A549 treated with ZK216348 at 1 μM for 4 hours (cell line): ENCODE data around the gene RAB30. TPM values are rescaled to one million over a fixed set of nuclear protein-coding genes. Genes with fewer than 3 reads are reported as not detected.

Source experiments
- total RNA-seq: library from RNA; stranded (reverse); fragments of 200-300 nt; extraction: Qiagen RNA extraction; gene quantifications from 5 replicates; pipeline ENCODE4 v1.2.3, GENCODE V29; 2022; ENCODE audit warnings: low read depth

Gene RAB30, protein sequence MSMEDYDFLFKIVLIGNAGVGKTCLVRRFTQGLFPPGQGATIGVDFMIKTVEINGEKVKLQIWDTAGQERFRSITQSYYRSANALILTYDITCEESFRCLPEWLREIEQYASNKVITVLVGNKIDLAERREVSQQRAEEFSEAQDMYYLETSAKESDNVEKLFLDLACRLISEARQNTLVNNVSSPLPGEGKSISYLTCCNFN
- total RNA-seq: 5.1 to 8.9 TPM (median 6.9 TPM) in 5 replicates

DNA sequence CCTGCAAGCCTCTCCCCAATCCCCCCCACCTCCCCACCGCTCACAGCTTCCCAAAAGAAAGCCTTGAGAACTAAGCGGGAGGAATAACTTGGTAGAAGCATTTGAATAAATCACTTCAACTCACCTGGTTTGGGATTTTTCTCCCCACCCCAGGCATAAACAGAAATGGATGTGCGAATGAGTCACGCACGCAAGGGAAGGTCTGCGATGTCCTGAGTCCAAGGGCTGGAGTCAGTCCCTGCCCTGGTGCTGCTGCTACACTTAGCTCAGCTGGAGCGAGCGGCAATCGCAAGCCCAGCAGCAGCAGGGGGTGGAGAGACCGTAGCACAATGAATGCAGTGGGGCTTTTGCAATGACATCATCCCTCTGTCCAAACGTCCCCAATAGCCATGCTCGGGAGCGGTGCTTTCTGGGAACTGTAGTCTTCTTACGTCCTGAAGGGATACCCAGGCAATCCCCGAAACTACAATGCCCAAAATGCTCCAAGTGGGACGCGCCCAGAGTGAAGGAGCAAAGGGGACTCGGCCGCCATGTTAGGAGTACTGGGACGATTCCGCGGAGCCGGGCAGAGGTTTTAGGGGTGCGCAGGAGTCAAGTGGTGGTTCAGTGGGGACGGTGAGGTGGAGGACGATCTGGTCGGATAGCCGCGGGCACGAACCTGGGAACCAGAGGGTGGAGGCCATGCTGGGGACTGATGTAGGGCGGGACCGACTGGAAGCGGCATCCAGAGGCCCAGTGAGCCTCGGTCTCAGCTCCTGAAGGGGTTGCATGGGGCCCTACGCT is at the start of gene RAB30:
TSS of gene RAB30 (minus strand) at position 331 of the 783 bp plus-strand sequence. CDS start 74,581 bp downstream, outside the sequence.

Other genes starting within 250 kb of the RAB30 start
- 40.9 to 54.7 TPM (median 49.5 TPM) in 5 replicates for gene PRCP, start 171.5 kb downstream of the RAB30 start, total RNA-seq
- gene DDIAS, start 170.2 kb downstream of the RAB30 start, total RNA-seq: 13.1 to 18.1 TPM (median 14.7 TPM) in 5 replicates
- gene PCF11, start 85.2 kb upstream of the RAB30 start, total RNA-seq: 22.3 to 29.8 TPM (median 26.5 TPM) in 5 replicates
- gene ANKRD42, start 121.8 kb upstream of the RAB30 start, total RNA-seq: 6.1 to 11.1 TPM (median 9.2 TPM) in 5 replicates
- gene CCDC90B, start 214.5 kb upstream of the RAB30 start, total RNA-seq: 55.3 to 87.4 TPM (median 61.0 TPM) in 5 replicates